Fibroblast of skin of right quadriceps (primary cell): ENCODE data around the gene PDK2.

Experiments used
- DNase-seq: peaks from one replicate; pipeline ENCODE4 v3.0.0-alpha.2; 2013

Gene PDK2

DNA sequence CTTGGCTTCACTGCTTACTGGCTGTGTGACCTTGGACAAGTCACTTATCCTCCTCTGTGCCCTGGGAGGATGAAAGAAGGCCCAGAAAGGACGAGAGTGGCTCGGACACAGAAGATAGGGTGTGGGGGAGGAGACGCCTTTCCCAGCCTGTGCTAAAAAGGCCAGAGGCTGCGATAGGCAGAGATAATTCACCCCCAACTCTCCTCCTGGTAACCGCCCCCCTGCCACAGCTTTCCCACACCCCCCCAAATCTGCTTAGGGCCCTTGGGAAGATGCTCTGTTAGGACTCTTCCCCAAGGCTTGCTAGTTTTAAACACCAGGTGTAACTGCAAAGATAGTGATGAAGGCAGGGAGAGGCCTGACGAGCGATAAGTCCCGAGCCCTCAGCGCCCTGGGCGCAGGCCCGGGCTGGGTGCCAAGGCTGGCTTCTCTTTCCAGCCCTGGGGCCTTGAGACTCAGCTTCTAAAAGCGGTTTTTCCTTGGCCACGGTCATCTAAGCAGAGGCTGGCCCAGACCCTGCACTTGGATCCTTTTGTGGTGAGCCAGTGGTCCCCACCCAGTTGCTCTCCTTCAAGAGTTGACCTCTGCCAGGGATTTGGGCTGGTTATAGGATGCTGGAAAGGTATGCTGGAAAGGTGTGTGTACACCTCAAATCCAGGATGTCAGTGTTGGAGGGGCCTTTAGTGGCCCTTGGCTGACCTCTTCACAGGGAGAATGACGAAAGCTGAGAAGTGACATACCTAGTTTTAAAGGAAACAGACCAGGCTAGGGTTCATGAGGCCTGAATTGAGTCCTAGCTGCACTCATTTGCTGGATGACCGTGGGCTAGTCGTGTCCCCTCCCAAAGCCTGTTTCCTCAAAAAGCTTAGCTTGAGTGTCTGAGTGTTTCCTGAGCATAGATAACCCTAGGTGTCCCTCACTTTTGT lies 58.8 kb downstream of the PDK2 start:
- DNase-seq: no peak

DNA sequence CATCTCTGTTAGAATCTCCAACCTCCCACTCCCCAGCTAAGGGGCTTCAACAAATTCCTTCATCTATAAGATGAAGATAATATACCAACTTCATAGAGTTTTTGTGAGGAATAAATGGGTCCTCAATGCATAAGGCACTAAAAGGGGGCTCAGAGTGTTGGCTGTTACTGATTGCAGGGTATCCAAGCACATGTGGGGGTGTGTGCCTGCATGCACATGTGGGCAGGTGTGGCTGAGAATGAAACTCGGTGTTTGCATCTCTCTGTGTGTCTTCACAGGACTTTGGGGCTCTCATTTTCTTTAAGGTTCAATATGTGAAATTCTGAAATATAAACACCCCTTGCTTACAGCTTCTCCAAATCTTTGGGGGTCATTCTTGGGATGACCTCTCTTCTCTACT lies 59.5 kb downstream of the PDK2 start:
- no peak for DNase-seq

DNA sequence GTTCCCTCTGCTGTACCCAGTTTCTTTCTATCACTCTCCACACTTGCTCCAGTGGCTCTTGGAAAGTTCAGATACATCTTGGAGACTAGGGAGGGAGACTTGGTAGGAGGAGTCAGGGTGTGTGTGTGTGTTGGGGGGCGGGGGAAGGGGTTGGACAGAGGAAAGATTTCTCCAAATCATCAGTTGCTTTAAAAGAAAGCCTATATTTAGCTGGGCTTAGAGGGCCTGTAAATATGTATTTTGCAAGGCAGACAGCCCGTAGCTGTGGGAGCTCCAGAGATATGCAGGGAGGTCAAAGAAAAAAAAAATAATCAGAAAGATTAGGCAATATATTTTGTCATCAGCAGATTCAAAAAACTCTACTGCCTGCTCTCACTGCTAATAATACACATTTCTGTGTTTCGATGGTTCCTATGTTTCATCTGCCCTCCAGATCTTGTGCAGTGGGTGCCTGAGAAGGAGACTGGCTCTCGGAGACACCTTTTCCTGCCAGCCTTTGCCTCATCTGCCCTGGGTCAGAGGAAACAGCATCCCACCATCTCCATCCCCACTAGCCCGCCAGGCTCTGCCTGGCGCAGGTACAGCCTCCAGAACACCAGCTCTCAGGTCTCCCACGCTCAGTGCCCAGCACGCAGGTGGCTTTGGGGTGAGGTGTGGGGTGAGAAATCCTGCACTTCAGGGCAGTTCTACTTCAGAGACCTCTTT lies 60.1 kb downstream of the PDK2 start:
- DNase-seq: peak; percentile 50

DNA sequence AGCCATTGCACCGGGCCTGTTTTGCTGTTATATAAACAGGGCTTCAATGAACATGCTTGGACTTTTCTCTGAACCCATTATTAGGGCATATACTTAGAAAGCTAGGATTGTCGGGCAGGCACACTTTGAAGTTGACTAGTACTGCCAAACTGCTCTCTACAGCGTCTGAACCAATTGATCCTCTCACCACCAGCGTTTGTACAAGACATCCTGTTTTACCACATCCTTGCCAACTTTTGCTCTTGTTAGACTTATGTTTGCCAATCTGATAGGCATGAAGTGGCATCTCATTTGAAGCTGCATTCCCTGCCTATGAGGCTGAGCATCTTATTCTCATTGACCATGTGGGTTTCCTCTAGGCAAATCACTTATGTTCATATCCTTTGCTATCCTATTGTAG lies 62.7 kb downstream of the PDK2 start:
- no peak for DNase-seq

DNA sequence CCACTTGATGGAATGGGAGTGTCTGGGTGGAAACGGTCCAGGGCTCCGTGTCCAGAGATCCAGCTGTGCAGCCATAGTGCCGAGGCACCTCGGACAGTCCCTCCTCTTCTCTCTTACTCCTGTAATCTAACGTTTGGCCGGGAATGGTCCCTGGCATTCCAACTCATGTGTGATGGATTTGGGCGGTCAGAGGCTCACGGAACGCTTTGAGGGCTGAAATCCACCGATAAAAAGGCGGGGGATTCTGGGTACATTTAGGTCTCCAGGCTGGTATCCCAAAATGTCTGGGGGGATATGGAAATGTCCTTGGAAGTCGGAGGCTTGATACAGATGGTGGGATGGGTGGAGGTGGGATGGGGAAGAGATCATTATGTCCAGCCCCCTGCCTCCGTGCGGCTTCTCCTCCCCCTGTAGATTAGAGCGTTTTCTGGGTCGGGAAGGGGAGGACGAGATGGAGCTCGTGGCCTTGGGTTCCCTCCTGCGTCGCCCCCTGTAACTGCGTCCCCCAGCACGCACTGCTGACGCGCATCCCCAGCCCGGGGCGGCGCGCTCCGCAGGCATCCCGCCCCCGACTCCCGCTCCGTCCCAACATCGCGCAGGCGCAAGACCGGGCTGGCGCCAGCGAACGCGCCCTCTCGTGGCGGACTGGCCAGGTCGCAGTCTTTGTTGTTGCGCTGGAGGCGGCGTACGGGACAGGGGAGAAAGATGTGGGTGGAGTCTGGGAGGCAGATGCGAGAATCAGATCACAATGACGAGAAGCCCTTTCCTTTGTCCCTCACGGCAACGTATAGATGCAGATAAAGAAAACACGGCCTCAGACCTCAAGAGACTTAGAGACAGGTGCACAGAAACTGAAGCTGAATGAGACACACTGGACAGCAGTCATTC lies 66.1 kb downstream of the PDK2 start:
- DNase-seq: peak; percentile 93
